ENCODE data around the gene SLC47A2. TPM values are rescaled to one million over a fixed set of nuclear protein-coding genes. Genes with fewer than 3 reads are reported as not detected.

SLC47A2 gene
- total and polyA plus RNA-seq, 8 donors: not detected

- H3K4me3 ChIP-seq: no peak overlapping the region
- intact Hi-C loops (cut with DNase I): no loop called here
- no peaks in the 10 kb centered on the region for H3K9me3 ChIP-seq
- DNase-seq (no peak), ATAC-seq (peak in 1 of 4 donors; percentile 33), FAIRE-seq (no peak)
- peaks cover 0 to 18% (median 17%) of the 10 kb centered on the region in 3 donors for H3K4me1 ChIP-seq
- WGBS, 2 donors: 33 to 36% methylated on average over 5 of the region's 5 CpGs
- peaks cover 0 to 26% (median 0%) of the 10 kb centered on the region in 3 donors for H3K36me3 ChIP-seq
- H3K27me3 ChIP-seq: no peaks in the 10 kb centered on the region
- no peak overlapping the region for H3K27ac ChIP-seq
- no peak for TF ChIP-seq CTCF (IDR thresholded peaks at IDR 0.05)
These were observed 52.1 kb downstream of the SLC47A2 start for GRCh38 chr17:19664136-19664820.

- ATAC-seq (no peak), FAIRE-seq (no peak), DNase-seq (no peak)
- no peak for TF ChIP-seq CTCF (IDR thresholded peaks at IDR 0.05)
- peaks cover 0 to 23% (median 23%) of the 10 kb centered on the region in 3 donors for H3K4me1 ChIP-seq
- H3K27me3 ChIP-seq: no peaks in the 10 kb centered on the region
- H3K27ac ChIP-seq: no peak overlapping the region
- no peaks in the 10 kb centered on the region for H3K9me3 ChIP-seq
- no peak overlapping the region for H3K4me3 ChIP-seq
- peaks cover 0 to 26% (median 3%) of the 10 kb centered on the region in 3 donors for H3K36me3 ChIP-seq
- 93 to 96% methylated on average over 6 of the region's 6 CpGs for WGBS, 2 donors
- intact Hi-C loops (cut with DNase I): no loop called here
These were observed 53.3 kb downstream of the SLC47A2 start for GRCh38 chr17:19663097-19663496.

GRCh38 chr17:19661121-19661520 is 55.3 kb downstream of the SLC47A2 start:
- H3K27ac ChIP-seq: peak overlapping the region in 3 of 4 donors; percentile 23 to 73 (median 70)
- peaks cover 9 to 28% (median 23%) of the 10 kb centered on the region in 3 donors for H3K4me1 ChIP-seq
- no peak for FAIRE-seq
- DNase-seq: no peak
- peaks cover 0 to 36% (median 3%) of the 10 kb centered on the region in 3 donors for H3K36me3 ChIP-seq
- ATAC-seq: no peak
- WGBS, 2 donors: 92 to 95% methylated on average over 3 of the region's 3 CpGs
- no peak overlapping the region for H3K4me3 ChIP-seq
- H3K27me3 ChIP-seq: no peaks in the 10 kb centered on the region
- no peaks in the 10 kb centered on the region for H3K9me3 ChIP-seq
- TF ChIP-seq CTCF (IDR thresholded peaks at IDR 0.05): no peak
- intact Hi-C loops (cut with DNase I): no loop called here

- H3K4me3 ChIP-seq: no peak overlapping the region
- WGBS, 2 donors: 35 to 37% methylated on average over 6 of the region's 6 CpGs
- TF ChIP-seq CTCF (IDR thresholded peaks at IDR 0.05): no peak
- FAIRE-seq (no peak), DNase-seq (no peak), ATAC-seq (peak; percentile 58 to 80 (median 78))
- intact Hi-C loops (cut with DNase I): no loop called here
- peak overlapping the region in 3 of 4 donors; percentile 23 to 73 (median 70) for H3K27ac ChIP-seq
- H3K4me1 ChIP-seq: peaks cover 9 to 28% (median 23%) of the 10 kb centered on the region in 3 donors
- no peaks in the 10 kb centered on the region for H3K27me3 ChIP-seq
- H3K36me3 ChIP-seq: peaks cover 0 to 40% (median 3%) of the 10 kb centered on the region in 3 donors
- H3K9me3 ChIP-seq: no peaks in the 10 kb centered on the region
These were observed 56.0 kb downstream of the SLC47A2 start for GRCh38 chr17:19660219-19660870.

Measured in pancreas (tissue), 10 donors.